Adrenal gland (tissue), 12 donors: ENCODE results near the gene LAG3. TPM values are rescaled to one million over a fixed set of nuclear protein-coding genes. Genes with fewer than 3 reads are reported as not detected.

Source experiments
- DNase-seq, 7 donors: peaks; one replicate each; pipeline ENCODE4 v3.0.0-alpha.2; 2019 to 2020
- H3K27ac ChIP-seq, 5 donors: fragments of 200-600 bp; sonication (generic) in 4 of 5; 1 replicate in 3 of 5; 2 replicates in 2 of 5; pipeline versions ENCODE4 v1.5.1 to v1.8.0; 2016 to 2020; ENCODE audit warnings: mild to moderate bottlenecking in 1 of 5
- H3K27me3 ChIP-seq: fragments of 200-600 bp; 2 replicates; pipeline ENCODE4 v1.8.0; 2021
- H3K36me3 ChIP-seq, 2 donors: fragments of 200-600 bp; replicated peaks in 1 of 2; 1 replicate in 1 of 2; 2 replicates in 1 of 2; pipeline versions ENCODE4 v1.5.1 to v1.8.0; 2018 to 2022
- H3K4me1 ChIP-seq, 2 donors: fragments of 200-600 bp; replicated peaks in 1 of 2; 1 replicate in 1 of 2; 2 replicates in 1 of 2; pipeline versions ENCODE4 v1.5.1 to v1.8.0; 2018 to 2021
- H3K4me3 ChIP-seq, 4 donors: fragments of 200-600 bp; sonication (generic) in 3 of 4; one replicate each; pipeline ENCODE4 v1.5.1; 2016 to 2018
- H3K9me3 ChIP-seq, 3 donors: fragments of 200-600 bp; sonication (generic) in 1 of 3; replicated peaks in 1 of 3; 1 replicate in 2 of 3; 2 replicates in 1 of 3; pipeline versions ENCODE4 v1.5.1 to v1.8.0; 2016 to 2021
- CTCF ChIP-seq, 6 experiments: fragments of 450-650 bp in 4 of 6; fragments of 200-600 bp in 2 of 6; sonication (generic) in 1 of 6; IDR thresholded peaks; 1 replicate in 5 of 6; 2 replicates in 1 of 6; pipeline versions ENCODE4 v1.5.1 to v1.8.0; 2016 to 2021; ENCODE audit warnings: antibody characterized with exemption in 6 of 6, mild to moderate bottlenecking in 2 of 6, moderate library complexity in 1 of 6
- POLR2A ChIP-seq, 2 donors: fragments of 450-650 bp; IDR thresholded peaks; one replicate each; pipeline ENCODE4 v1.6.1; 2017; ENCODE audit warnings: antibody characterized with exemption in 2 of 2, mild to moderate bottlenecking in 2 of 2, moderate library complexity in 1 of 2
- whole genome bisulfite sequencing, 4 donors: extraction: QIAGEN DNeasy Blood & Tissue Kit in 2 of 4; methylation state at CpG; one replicate each; pipeline versions ENCODE4 v1.1.5 to v1.1.7; 2013 to 2017; 5-methylcytosine and 5-hydroxymethylcytosine counted together
- intact Hi-C, 2 donors: fragments of 100-400 bp; cut with DNase I; formaldehyde crosslinking; loops; one replicate each; pipeline versions ENCODE4 v1.14.1 to v1.15.0; 2022 to 2023
- polyA plus RNA-seq, 3 donors: library from polyadenylated mRNA; stranded (reverse); fragments of 200-250 nt in 2 of 3; fragments of 350-450 nt in 1 of 3; fragmentation: Illumina TruSeq in 1 of 3; extraction: RNeasy Lipid Tissue Mini Kit (QIAGEN cat#74804) in 1 of 3; gene quantifications; one replicate each; pipeline ENCODE4 v1.2.3, GENCODE V29; 2013 to 2014
- total RNA-seq, 9 donors: library from RNA; depleted of rRNA in 4 of 9; stranded (reverse); fragments of >200 nt in 4 of 9; fragments of 120-200 nt in 1 of 9; fragmentation: NEBNext Ultra II Directional in 1 of 9; extraction: Animal tissue kit (Norgen Biotek cat#: 25700) in 1 of 9; gene quantifications; one replicate each; pipeline versions ENCODE4 v1.1.0 to v1.2.4, GENCODE V29; 2013 to 2023
- donor health status: healthy with polysubstance abuse.
- donor health status: Bipolar disorder and iron deficiency.
- donor health status: DM: yes; HTN: yes; CAD: no.
- donor health status: DM: no; HTN: no; CAD: no.
- donor health status: DM: no; HTN: no; CAD: no.
- donor health status: DM: yes; HTN: yes; CAD: no.

Gene LAG3
- total and polyA plus RNA-seq, 12 donors = 0.11 to 4.3 (median 0.71) TPM; not detected in 2

- no peaks in the 10 kb centered on the region for H3K9me3 ChIP-seq
- H3K27ac ChIP-seq = no peak overlapping the region
- H3K4me3 ChIP-seq = no peak overlapping the region
- no peaks in the 10 kb centered on the region for H3K4me1 ChIP-seq
- H3K36me3 ChIP-seq = no peaks in the 10 kb centered on the region
- no peak for TF ChIP-seq CTCF (IDR thresholded peaks at IDR 0.05)
- TF ChIP-seq POLR2A (IDR thresholded peaks at IDR 0.05) = no peak
- H3K27me3 ChIP-seq = peaks cover 3% of the 10 kb centered on the region
- DNase-seq = no peak
- intact Hi-C loops = loop anchor here in 1 of 2 donors (5.0 kb wide), 1 partner anchor 37 kb away; no protein-coding TSS in a partner anchor
- 65 to 87% (median 67%) methylated on average over 3 to 5 of the region's 5 CpGs for WGBS, 4 donors
Observed at GRCh38 chr12:6784296-6784695, 12.0 kb downstream of the LAG3 start.

GRCh38 chr12:6784761-6785160 is 12.4 kb downstream of the LAG3 start:
- TF ChIP-seq CTCF (IDR thresholded peaks at IDR 0.05) = no peak
- TF ChIP-seq POLR2A (IDR thresholded peaks at IDR 0.05) = no peak
- 53 to 75% (median 68%) methylated on average over 5 of the region's 5 CpGs for WGBS, 4 donors
- H3K27ac ChIP-seq = no peak overlapping the region
- no peak overlapping the region for H3K4me3 ChIP-seq
- DNase-seq = no peak
- no peaks in the 10 kb centered on the region for H3K9me3 ChIP-seq
- H3K27me3 ChIP-seq = peaks cover 3% of the 10 kb centered on the region
- no peaks in the 10 kb centered on the region for H3K4me1 ChIP-seq
- intact Hi-C loops = loop anchor here in 1 of 2 donors (5.0 kb wide), 1 partner anchor 37 kb away; no protein-coding TSS in a partner anchor
- no peaks in the 10 kb centered on the region for H3K36me3 ChIP-seq

- no peak for DNase-seq
- Histone ChIP-seq H3K27me3 (peaks cover 3% of the 10 kb centered on the region), H3K9me3 (no peaks in the 10 kb centered on the region), H3K36me3 (no peaks in the 10 kb centered on the region), H3K4me3 (no peak overlapping the region), H3K27ac (no peak overlapping the region), H3K4me1 (no peaks in the 10 kb centered on the region)
- intact Hi-C loops = no loop called here
- TF ChIP-seq CTCF (IDR thresholded peaks at IDR 0.05) (no peak), POLR2A (IDR thresholded peaks at IDR 0.05) (no peak)
- 68 to 73% (median 69%) methylated on average over 9 of the region's 9 CpGs for WGBS, 4 donors
Observed at GRCh38 chr12:6786416-6787094, 14.2 kb downstream of the LAG3 start.

GRCh38 chr12:6787309-6787708 is 15.0 kb downstream of the LAG3 start:
- Histone ChIP-seq H3K4me1 (no peaks in the 10 kb centered on the region), H3K9me3 (no peaks in the 10 kb centered on the region), H3K36me3 (no peaks in the 10 kb centered on the region), H3K27me3 (peaks cover 3% of the 10 kb centered on the region), H3K4me3 (no peak overlapping the region), H3K27ac (no peak overlapping the region)
- 87 to 95% (median 90%) methylated on average over 5 of the region's 5 CpGs for WGBS, 4 donors
- no peak for TF ChIP-seq CTCF (IDR thresholded peaks at IDR 0.05)
- no peak for TF ChIP-seq POLR2A (IDR thresholded peaks at IDR 0.05)
- intact Hi-C loops = no loop called here
- no peak for DNase-seq
